GM23248 (cell line): ENCODE measurements around the gene ETS1.

ENCODE experiments used
- EZH2 ChIP-seq: fragments of 200-600 bp; sonication (generic); IDR thresholded peaks from 2 replicates; pipeline ENCODE4 v1.6.1; 2018; ENCODE audit warnings: antibody characterized with exemption, mild to moderate bottlenecking; ENCODE audit not compliant: insufficient read depth, poor library complexity, severe bottlenecking
- EZH2phosphoT487 ChIP-seq: fragments of 200-600 bp; sonication (generic); IDR thresholded peaks from 2 replicates; pipeline ENCODE4 v1.6.1; 2018; ENCODE audit warnings: antibody characterized with exemption, moderate library complexity, mild to moderate bottlenecking, low read depth; ENCODE audit not compliant: insufficient read depth

GRCh38 chr11:128524172-128524571 is 63.2 kb downstream of the ETS1 start:
- TF ChIP-seq EZH2 (no peak), EZH2phosphoT487 (no peak)
